SH-SY5Y (cell line): Measurements from ENCODE around the gene DPYD.

Source experiments
- GATA2 ChIP-seq: IDR thresholded peaks from 2 replicates; pipeline ENCODE4 v1.6.1; 2011; ENCODE audit warnings: mild to moderate bottlenecking, low read depth, low read length
- GATA3 ChIP-seq: IDR thresholded peaks from 2 replicates; pipeline ENCODE4 v1.6.1; 2011; ENCODE audit warnings: low read depth, mild to moderate bottlenecking, low read length, moderate library complexity

The DPYD gene

DNA sequence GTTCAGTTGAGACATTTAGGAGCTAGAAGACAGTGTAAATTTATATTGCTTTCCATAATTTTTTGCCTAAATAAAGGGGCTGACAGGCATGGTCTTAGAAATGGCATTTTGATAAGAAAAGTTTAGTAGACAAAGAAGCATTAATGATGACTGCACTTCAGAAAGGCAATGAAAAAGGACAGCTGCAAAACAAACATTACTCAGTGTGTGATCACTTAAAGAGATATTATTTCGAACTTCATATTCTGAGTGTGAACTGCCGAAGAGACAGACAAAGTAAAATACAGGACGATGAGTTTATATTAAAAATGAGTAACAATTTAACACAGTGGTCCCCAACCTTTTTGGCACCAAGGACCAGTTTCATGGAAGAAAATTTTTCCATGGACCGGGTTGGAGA, 243.1 kb downstream of the DPYD start:
- no peak for TF ChIP-seq GATA2
- TF ChIP-seq GATA3, result no peak

DNA sequence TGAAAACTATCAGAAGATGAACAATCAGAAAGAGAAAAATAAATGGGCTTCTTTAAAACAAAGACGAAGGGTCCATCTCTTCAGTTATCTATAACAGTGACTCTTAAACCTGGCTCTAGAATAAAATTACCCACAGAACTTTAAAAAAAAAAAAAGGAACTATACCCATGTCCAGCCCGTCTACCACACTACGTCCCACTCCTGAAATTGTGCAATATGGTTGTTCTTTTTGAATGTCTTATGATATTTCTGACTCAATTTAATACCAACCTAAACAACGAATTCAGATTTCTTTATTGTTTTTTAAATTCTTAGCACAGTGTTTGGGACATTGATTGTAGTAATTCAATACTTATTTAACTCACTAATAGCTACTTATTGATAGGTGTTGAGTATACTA, 246.3 kb downstream of the DPYD start:
- no peak for TF ChIP-seq GATA3
- no peak for TF ChIP-seq GATA2

DNA sequence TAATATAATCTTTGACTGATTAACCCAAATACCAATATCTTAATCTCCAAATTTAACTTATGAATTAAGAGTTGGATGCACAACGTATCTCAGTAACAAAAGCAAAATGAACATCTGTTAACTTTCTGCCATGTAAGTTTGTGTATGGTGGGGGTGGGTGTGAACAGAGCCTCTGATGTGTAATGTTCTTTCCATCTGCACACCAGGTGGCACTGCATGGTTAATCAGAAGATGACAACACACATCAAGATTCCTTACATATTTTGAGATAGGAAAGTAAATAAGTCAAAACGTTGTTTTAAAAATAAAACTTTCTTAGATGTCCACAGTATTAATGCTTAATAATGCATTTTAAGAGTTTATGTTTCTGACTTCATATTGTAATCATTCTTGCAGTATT, 251.9 kb downstream of the DPYD start:
- TF ChIP-seq GATA2 (no peak), GATA3 (no peak)

DNA sequence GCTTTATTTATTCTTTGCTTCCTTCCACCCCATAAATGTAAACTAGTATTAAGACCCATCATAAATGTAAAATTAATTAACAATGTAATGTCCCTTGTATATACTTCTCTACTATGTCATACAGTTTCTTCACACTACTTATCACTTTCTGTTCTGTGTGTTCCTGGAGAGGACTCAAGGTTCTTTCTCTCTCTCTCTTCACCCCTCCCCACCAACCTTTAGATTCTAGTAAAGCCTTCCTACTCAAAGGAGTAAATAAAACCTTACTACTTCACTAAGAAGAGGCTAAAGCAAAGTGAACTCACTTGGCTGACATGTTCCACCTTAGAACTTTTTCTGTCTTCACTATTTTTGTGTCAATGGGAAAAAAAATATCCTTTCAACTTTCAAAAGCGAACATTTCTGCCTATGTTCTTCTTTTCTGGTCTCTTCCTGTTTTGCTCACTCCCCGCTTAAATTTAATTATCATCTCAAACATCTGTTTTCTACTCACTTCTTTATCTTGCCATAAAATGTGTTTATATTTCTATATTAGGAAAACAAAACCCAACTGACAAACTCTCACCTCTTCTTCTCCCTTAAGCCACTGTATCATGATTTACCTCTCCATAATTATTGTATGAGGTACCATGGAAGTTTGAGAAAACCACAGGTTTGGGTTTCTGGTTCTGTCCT, 260.3 kb downstream of the DPYD start:
- TF ChIP-seq GATA2 (no peak), GATA3 (no peak)

DNA sequence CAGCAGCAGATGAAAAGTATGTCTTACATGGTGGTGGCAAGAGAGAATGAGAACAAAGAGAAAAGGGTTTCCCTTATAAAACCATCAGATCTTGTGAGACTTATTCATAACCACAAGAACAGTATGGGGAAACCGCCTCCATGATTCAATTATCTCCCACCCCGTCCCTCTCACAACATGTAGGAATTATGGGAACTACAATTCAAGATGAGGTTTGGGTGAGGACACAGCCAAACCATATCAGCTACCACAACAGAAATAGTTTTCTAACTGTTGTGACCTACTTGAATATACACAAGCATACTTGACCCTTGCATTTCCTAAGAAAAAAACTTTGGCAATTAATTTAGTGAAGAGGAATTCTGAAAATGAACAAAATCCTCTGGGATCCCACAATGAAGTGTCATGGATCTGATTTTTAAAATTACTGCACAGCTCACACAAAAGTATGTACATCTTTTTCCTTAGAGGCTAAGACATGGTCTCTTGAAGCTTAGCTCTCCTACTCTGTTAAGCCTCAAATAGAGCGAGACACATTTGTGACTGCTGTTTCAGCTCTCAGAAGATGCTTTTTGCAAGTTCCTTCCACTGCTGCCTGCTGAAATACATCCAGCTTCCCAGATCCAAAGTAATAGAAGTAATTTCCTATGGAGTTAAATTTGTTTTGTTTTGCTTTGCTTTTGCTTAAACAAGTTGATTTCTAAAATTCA, 265.8 kb downstream of the DPYD start:
- TF ChIP-seq GATA2 (no peak), GATA3 (no peak)

DNA sequence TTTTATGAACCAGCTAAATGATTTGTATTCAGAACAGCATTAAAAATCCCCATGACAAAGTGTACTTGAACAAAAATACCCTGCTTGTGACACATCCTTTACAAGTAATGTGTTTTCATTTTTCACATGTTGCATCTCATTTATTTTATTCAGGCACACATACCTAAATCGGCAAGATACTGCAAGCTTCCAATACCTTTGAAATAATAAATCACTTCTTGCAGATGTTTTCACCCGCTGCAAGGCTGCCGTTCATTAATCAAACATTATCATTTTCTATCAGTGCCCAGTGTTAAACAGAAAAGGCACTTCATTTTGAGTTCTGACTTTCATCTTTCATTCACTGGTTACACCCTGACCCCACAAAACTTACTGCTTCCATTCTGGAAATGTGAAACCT, 269.6 kb downstream of the DPYD start:
- TF ChIP-seq GATA2 (no peak), GATA3 (no peak)

DNA sequence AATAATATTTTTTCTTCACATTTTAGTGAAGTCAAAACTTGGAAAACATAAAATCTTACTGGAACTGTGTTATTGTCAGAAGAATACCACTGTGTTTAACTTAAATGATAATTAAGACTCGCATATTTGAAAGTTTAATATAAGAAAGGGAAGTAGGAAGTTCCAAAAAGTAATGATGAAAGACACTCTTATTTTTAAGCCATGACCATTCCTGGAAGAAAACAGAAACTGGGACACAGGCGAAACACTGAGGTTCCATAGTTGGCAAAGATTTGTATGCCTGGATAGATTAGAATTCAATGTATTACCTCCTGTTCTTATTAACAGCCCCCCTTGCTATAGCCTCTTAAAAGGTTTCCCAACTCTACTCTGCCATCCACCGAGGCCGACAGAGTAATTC, 271.2 kb downstream of the DPYD start:
- TF ChIP-seq GATA2, result no peak
- TF ChIP-seq GATA3, result no peak

DNA sequence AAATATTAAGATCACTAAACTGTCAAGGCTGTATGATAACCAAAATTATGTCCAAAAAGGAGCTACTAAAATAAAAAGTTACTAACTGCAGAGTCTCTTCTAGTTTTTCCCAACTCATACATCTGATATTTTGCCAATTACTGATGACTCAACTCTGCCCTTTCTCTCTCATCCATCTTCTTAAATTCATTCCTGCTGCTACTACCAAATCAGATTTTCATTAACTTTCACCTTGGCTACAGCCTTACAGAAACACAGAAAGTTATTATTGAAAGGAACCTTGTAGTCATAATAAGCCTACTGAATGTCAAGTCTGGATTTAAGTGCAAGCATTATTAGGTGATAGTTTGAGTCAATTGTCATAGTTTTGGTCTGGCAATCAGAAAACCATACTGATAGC, 273.1 kb downstream of the DPYD start:
- TF ChIP-seq GATA3, result no peak
- TF ChIP-seq GATA2, result no peak

DNA sequence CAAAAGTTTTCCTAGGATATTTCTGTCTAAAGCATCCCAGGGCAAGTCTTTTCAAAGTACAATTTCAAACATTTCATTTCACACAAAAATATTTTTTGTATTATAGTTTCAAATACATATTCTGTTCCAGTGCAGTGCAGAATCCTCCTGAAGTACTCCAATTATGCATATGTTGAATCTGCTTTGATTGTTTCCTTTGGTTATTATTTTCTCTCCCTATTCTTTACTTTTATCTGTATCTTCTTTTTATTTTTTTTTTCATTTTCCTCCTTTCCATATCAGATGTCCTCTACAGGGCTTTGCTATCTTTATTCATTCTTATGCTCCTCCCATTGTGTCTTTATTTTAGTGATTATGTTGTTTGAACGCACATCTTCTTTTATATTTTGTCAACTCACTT, 274.8 kb downstream of the DPYD start:
- TF ChIP-seq GATA3 (no peak), GATA2 (no peak)

DNA sequence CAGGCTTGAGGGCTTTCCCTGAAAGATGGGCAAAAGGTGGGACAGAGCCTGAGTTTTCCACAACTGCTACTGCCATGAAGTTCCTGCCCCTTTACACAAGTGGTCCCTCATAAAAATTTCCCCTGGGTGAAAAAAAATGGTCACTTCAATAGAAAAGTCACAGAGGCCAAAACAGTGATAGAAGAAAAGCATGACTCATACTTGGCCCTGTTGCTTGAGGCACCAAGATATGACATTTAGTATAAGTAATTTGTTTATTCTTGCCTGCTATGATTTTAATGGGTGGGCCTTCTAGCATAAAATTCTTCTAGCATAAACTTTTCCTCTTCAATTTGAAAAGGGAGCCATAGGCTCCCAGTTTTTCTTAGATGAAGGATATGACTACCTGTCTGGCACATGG, 280.2 kb downstream of the DPYD start:
- TF ChIP-seq GATA3 (no peak), GATA2 (no peak)

DNA sequence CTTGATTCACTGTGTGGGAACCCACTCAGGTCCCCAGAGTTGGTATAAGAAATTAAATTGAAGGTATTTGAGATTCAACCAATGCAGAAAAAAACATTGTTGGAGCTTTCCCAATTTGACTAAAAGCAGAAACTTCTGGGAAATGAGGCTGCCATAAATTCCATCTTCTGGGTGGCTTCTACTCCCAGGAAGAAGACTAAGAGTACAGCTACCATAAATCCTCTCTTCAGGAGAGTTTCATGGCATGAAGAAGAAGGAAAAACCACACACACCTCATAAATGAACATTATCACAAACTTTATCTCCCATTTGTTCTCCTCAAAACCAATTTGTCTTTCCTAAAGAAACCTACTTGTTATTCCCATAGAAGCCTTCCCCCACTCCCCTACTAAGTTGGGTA, 283.9 kb downstream of the DPYD start:
- no peak for TF ChIP-seq GATA2
- no peak for TF ChIP-seq GATA3

DNA sequence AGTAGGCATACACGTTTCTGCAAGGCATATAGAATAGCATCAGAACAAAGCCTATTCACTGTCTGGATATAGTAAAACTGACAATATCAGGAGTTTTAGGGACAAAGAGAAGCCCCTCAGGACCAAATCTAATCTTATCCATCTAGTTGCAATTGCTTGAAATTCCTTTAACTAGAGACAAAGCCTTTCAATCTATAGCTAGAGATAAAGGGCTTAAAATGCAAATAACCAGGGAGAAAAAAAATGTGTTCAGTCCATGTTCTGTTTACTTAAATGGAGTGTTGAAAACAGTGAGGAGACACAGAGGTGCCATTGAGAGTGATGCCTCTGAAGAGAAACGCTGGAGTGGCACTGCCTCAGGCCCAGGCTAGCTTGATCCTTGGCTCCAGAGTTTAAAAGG, 286.1 kb downstream of the DPYD start:
- TF ChIP-seq GATA2 (no peak; the same call in 1 of the 2 replicates), GATA3 (peak; percentile 67)

DNA sequence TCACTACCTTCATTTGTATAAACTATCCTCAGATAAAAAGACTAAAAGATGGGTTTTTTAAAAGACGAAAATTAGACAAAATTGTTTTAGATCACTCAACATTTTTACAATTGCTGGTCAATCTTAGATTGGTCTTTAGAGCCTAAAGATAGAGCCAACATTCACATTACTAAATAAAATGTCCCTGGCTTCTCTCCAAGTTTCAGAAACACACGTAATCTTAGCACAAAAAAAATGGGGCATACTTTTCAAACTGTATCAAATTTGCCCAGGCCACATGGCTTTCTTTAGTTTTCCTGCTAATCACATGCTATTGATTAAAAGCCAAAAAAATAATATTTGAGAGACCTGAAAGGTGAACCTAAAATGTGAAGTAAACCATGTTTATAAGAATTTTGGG, 288.1 kb downstream of the DPYD start:
- TF ChIP-seq GATA2 (no peak), GATA3 (no peak)

DNA sequence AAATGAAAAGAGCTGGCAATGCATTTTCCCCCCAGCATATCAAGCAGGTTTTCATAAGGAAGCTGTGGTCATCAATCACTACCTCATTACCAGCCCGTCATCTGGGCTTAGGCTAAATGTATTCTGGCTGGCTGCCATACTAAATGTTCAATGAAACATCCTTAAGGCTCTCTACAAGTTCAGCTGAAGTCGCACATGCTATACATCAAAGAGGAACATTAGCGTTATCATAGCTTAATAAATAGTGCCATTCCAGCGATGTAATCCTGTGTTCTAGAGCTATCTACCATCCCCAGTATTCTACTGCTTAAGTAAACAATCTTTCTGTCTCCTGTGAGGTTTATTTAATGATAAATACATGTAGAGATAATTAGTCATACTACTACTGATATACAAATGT, 288.8 kb downstream of the DPYD start:
- TF ChIP-seq GATA3 (no peak; the same call in 1 of the 2 replicates), GATA2 (peak; percentile 73)

DNA sequence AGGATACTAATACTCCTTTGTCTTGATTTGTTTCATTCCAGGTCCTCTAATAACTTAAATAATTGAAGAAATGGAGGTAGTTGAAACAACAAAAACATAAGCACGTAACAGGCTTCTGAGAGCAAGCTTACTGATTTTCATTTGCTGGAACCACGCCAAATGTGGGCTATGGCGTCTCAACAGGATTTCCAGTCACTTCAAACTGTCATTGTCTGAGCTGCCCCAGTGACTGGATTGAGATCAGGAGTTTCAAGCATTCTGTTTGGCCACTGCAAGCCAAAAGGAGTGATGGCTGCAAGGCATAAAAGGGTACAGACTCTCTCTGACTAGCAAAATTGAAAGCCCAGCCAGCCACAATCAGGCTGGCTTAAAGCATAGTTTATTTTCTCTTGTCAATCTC, 289.9 kb downstream of the DPYD start:
- TF ChIP-seq GATA3, result no peak
- TF ChIP-seq GATA2, result 0 out of 2 replicates have a peak, but pooled peaks have one; percentile 22
